GM12891 (cell line): ENCODE results near the gene ERO1B.
"Not testable (repeated sequence)": the region's sequence is repeated elsewhere in the genome, so short reads cannot be mapped to it uniquely, and the experiment has no call there.

Experiments
- DNase-seq: peaks from one replicate; pipeline ENCODE4 v3.0.0; 2011; ENCODE audit warnings: low spot score; ENCODE audit not compliant: insufficient read length
- FAIRE-seq: peaks from 2 replicates; lab custom pipeline; 2011; peaks lifted over from hg19 to GRCh38; lab: Jason Lieb, UNC
- PAX5 ChIP-seq: IDR thresholded peaks from 2 replicates; pipeline ENCODE4 v1.6.1; 2011; ENCODE audit warnings: low read length, moderate library complexity, mild to moderate bottlenecking; ENCODE audit not compliant: insufficient read depth, severe bottlenecking
- POLR2A ChIP-seq: IDR thresholded peaks from 2 replicates; pipeline ENCODE4 v1.6.1; 2011; ENCODE audit warnings: low read depth, low read length, control low read depth
- POLR2AphosphoS5 ChIP-seq: IDR thresholded peaks from 2 replicates; pipeline ENCODE4 v1.6.1; 2011; ENCODE audit warnings: low read depth, low read length, control low read depth
- POU2F2 ChIP-seq: IDR thresholded peaks from 2 replicates; pipeline ENCODE4 v1.6.1; 2011; ENCODE audit warnings: low read depth, mild to moderate bottlenecking, control low read depth, low read length, moderate library complexity
- SPI1 ChIP-seq: IDR thresholded peaks from 2 replicates; pipeline ENCODE4 v1.6.1; 2011; ENCODE audit warnings: low read depth, low read length, control low read depth
- TAF1 ChIP-seq: IDR thresholded peaks from 2 replicates; pipeline ENCODE4 v1.6.1; 2011; ENCODE audit warnings: low read depth, low read length, control low read depth

The ERO1B gene

DNA sequence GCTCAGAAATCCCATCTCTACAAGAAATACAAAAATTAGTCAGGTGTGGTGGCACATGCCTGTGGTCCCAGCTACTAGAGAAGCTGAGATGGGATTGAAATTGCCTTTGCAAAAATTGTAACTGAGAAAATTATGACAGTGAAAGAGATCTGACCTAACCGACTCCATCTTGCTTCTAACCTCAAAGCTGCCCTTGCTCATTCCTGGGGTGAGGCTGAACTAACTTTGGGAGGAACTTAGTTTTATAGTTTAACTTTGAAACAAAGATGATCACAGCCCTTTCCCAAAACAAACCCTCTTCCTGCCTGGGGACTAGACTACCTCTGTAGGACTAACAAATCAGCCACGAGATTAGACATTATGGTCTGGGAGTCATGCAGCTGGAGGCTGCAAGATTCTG is 33.8 kb upstream of the ERO1B start:
- no peak for FAIRE-seq
- DNase-seq, result no peak
- no peak for TF ChIP-seq PAX5

- TF ChIP-seq PAX5 (no peak), SPI1 (no peak), TAF1 (no peak), POU2F2 (no peak), POLR2AphosphoS5 (no peak), POLR2A (no peak)
- FAIRE-seq, result no peak
- no peak for DNase-seq
Measured at GRCh38 chr1:236315092-236315491, 33.3 kb upstream of the ERO1B start.

- not testable (repeated sequence) for FAIRE-seq, DNase-seq
Measured at GRCh38 chr1:236314050-236314449, 32.3 kb upstream of the ERO1B start.

GRCh38 chr1:236313427-236313826 is 31.7 kb upstream of the ERO1B start:
- FAIRE-seq, result peak; percentile 48
- TF ChIP-seq POLR2A (no peak), PAX5 (no peak), TAF1 (no peak), POU2F2 (no peak), SPI1 (no peak), POLR2AphosphoS5 (no peak)
- DNase-seq, result no peak

- TF ChIP-seq TAF1 (no peak), POLR2A (no peak), PAX5 (no peak), POU2F2 (no peak), POLR2AphosphoS5 (no peak), SPI1 (no peak)
- DNase-seq (no peak), FAIRE-seq (no peak)
Measured at GRCh38 chr1:236311040-236311439, 29.3 kb upstream of the ERO1B start.

- no peak for DNase-seq
- TF ChIP-seq TAF1 (no peak), SPI1 (no peak), POLR2AphosphoS5 (no peak), PAX5 (no peak), POLR2A (no peak), POU2F2 (no peak)
- FAIRE-seq, result no peak
Measured at GRCh38 chr1:236308827-236309226, 27.1 kb upstream of the ERO1B start.

- no peak for FAIRE-seq
- no peak for DNase-seq
- TF ChIP-seq SPI1, result no peak
- no peak for TF ChIP-seq POU2F2
- no peak for TF ChIP-seq TAF1
- TF ChIP-seq PAX5, result no peak
- no peak for TF ChIP-seq POLR2A
- TF ChIP-seq POLR2AphosphoS5, result no peak
Measured at GRCh38 chr1:236307435-236307834, 25.7 kb upstream of the ERO1B start.

DNA sequence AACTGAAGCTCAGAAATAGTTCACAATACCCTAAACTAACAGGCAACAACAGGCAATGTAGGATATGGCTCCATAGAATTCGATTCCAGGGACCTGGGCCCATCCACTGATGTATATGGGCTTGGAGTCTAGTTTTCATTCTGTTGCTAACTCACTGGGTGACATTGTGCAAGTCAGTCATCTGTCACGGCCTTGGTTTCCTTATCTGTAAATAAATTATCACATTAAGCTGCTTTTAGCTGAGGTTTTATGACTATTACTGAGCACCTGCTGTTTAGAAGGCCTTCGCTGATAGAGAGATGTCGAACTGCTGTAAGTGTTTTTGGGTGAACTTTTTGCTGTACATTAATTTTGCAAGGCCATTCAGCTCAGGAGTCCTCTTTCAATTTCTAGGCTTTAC is 22.9 kb upstream of the ERO1B start:
- TF ChIP-seq SPI1, result no peak
- no peak for TF ChIP-seq POLR2A
- TF ChIP-seq PAX5, result no peak
- TF ChIP-seq POU2F2, result no peak
- no peak for TF ChIP-seq POLR2AphosphoS5
- TF ChIP-seq TAF1, result no peak
- DNase-seq (no peak), FAIRE-seq (no peak)

DNA sequence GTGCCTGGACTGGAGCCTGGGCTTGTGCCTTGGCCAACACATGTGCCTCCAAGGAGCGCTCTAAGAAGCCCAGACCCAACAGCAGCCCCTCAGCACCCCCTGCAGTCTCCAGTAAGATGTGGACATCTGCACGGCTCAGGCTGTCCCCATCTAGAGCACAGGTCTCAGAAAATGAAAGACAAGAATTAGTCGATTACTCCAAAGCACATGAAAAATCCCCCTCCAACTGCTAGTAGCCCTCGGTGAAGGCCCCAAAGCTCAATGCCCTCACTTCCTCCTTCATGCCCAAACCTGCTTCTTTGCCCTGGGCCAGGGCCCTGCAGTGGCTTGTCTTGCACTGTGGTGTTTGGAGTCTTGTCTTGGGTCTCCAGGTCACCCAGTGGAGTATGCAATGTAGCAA is 21.9 kb upstream of the ERO1B start:
- DNase-seq (no peak), FAIRE-seq (no peak)
- no peak for TF ChIP-seq TAF1
- peak; percentile 53; the same call in 1 of the 2 replicates for TF ChIP-seq SPI1

DNA sequence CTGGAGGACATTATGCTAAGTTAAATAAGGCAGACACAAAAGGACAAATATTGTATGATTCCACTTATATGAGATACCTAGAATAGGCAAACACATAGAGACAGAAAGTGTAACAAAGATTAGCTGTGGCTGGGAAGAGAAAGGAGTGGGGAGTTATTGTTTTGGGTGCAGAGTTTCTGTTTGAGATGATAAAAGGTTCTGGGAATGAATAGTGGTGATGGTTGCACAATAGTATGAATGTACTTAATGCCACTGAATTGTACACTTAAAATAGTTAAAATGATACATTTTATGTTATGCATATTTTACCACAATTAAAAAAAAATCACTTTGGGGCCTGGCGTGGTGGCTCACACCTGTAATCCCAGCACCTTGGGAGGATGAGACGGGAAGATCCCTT is 21.2 kb upstream of the ERO1B start:
- no peak for TF ChIP-seq POLR2A
- FAIRE-seq (no peak), DNase-seq (no peak)

GRCh38 chr1:236301958-236302335 is 20.2 kb upstream of the ERO1B start:
- TF ChIP-seq POLR2A (no peak), SPI1 (no peak), POU2F2 (no peak), POLR2AphosphoS5 (no peak), TAF1 (no peak), PAX5 (no peak)
- FAIRE-seq (no peak), DNase-seq (no peak)
